IMR-90 (cell line): ENCODE data around the gene ARV1. TPM values are rescaled to one million over a fixed set of nuclear protein-coding genes. Genes with fewer than 3 reads are reported as not detected.

Experiments
- ATAC-seq: fragments of 200-7000 bp; cut with Tn5 transposase; 2 replicates; pipeline ENCODE4 v1.9.1; 2020; ENCODE audit warnings: low read depth, mild to moderate bottlenecking, moderate library complexity
- BruUV-seq: library from RNA; stranded (reverse); fragments of 400-500 nt; replicated peaks from 2 replicates; lab custom pipeline; 2021; lab: Mats Ljungman, UMichigan
- CTCF ChIA-PET: fragments of 300-600 bp; formaldehyde crosslinking; extraction: SDS; loops from one replicate; lab custom pipeline; 2021; ENCODE audit warnings: antibody characterized with exemption; lab: Yijun Ruan, JAX
- POLR2A ChIA-PET: fragments of 300-600 bp; sonication (Branson Sonifier 250); formaldehyde crosslinking; loops from one replicate; lab custom pipeline; 2022; ENCODE audit warnings: antibody characterized with exemption; ENCODE audit not compliant: unreplicated experiment; lab: Charles Lee
- DNase-seq: peaks from one replicate; pipeline ENCODE4 v3.0.0; 2013
- H2AFZ ChIP-seq: replicated peaks from 2 replicates; pipeline ENCODE3; 2013; ENCODE audit warnings: low read length, mild to moderate bottlenecking; ENCODE audit not compliant: poor library complexity
- H2AK5ac ChIP-seq: 2 replicates; pipeline ENCODE4 v1.6.1; 2013; ENCODE audit warnings: low read depth, low read length, inconsistent platforms
- H2AK9ac ChIP-seq: replicated peaks from 2 replicates; pipeline ENCODE3; 2013; ENCODE audit warnings: mild to moderate bottlenecking, low read depth, low read length, moderate library complexity; ENCODE audit not compliant: poor library complexity
- H2BK120ac ChIP-seq: 2 replicates; pipeline ENCODE4 v1.6.1; 2013; ENCODE audit warnings: low read depth, low read length, inconsistent platforms
- H2BK15ac ChIP-seq: 3 replicates; pipeline ENCODE4 v1.6.1; 2013; ENCODE audit warnings: low read depth, low read length, inconsistent platforms
- H2BK20ac ChIP-seq: 2 replicates; pipeline ENCODE4 v1.6.1; 2013; ENCODE audit warnings: low read depth, mild to moderate bottlenecking, inconsistent platforms, low read length, moderate library complexity
- H2BK5ac ChIP-seq: 2 replicates; pipeline ENCODE4 v1.6.1; 2013; ENCODE audit warnings: mild to moderate bottlenecking, low read depth, low read length, inconsistent platforms; ENCODE audit not compliant: poor library complexity, severe bottlenecking
- H3K14ac ChIP-seq: replicated peaks from 2 replicates; pipeline ENCODE4 v1.6.1; 2013; ENCODE audit warnings: low read depth, low read length, inconsistent platforms
- H3K18ac ChIP-seq: 2 replicates; pipeline ENCODE4 v1.6.1; 2013; ENCODE audit warnings: low read depth, low read length, control low read depth
- H3K23ac ChIP-seq: 2 replicates; pipeline ENCODE4 v1.6.1; 2013; ENCODE audit warnings: low read depth, low read length, inconsistent platforms
- H3K27ac ChIP-seq: 2 replicates; pipeline ENCODE4 v1.5.1; 2013; ENCODE audit warnings: mild to moderate bottlenecking, control low read depth, low read length; ENCODE audit not compliant: insufficient read depth
- H3K27me3 ChIP-seq: 2 replicates; pipeline ENCODE4 v1.6.1; 2013; ENCODE audit warnings: low read length; ENCODE audit not compliant: control insufficient read depth, insufficient read depth
- H3K36me3 ChIP-seq: 2 replicates; pipeline ENCODE4 v1.6.1; 2013; ENCODE audit warnings: low read length, mixed read lengths; ENCODE audit not compliant: control insufficient read depth, insufficient read depth
- H3K4ac ChIP-seq: 2 replicates; pipeline ENCODE4 v1.6.1; 2013; ENCODE audit warnings: low read depth, low read length, inconsistent platforms
- H3K4me1 ChIP-seq: 2 replicates; pipeline ENCODE4 v1.6.1; 2013; ENCODE audit warnings: low read length, mixed read lengths; ENCODE audit not compliant: control insufficient read depth, insufficient read depth
- H3K4me2 ChIP-seq: 2 replicates; pipeline ENCODE4 v1.6.1; 2013; ENCODE audit warnings: low read depth, mild to moderate bottlenecking, control low read depth, low read length, moderate library complexity
- H3K4me3 ChIP-seq: 2 replicates; pipeline ENCODE4 v1.5.1; 2013; ENCODE audit warnings: low read depth, mild to moderate bottlenecking, control low read depth, low read length, moderate library complexity; ENCODE audit not compliant: insufficient read depth
- H3K56ac ChIP-seq: 2 replicates; pipeline ENCODE4 v1.6.1; 2013; ENCODE audit warnings: low read length, inconsistent platforms; ENCODE audit not compliant: insufficient read depth; ENCODE audit errors: extremely low read depth
- H3K79me1 ChIP-seq, 2 experiments: 2 replicates each; pipeline ENCODE4 v1.6.1; 2013; ENCODE audit warnings: low read length in 2 of 2, inconsistent platforms in 1 of 2, low read depth in 1 of 2
- H3K9ac ChIP-seq: 2 replicates; pipeline ENCODE4 v1.6.1; 2013; ENCODE audit warnings: low read depth, low read length, control low read depth
- H3K9me1 ChIP-seq: 2 replicates; pipeline ENCODE4 v1.6.1; 2013; ENCODE audit warnings: low read length, inconsistent platforms; ENCODE audit not compliant: insufficient read depth
- H3K9me3 ChIP-seq: 2 replicates; pipeline ENCODE4 v1.6.1; 2013; ENCODE audit warnings: low read length; ENCODE audit not compliant: control insufficient read depth, insufficient read depth
- H4K20me1 ChIP-seq: 2 replicates; pipeline ENCODE4 v1.6.1; 2013; ENCODE audit warnings: low read length, inconsistent platforms; ENCODE audit not compliant: insufficient read depth
- H4K5ac ChIP-seq: 2 replicates; pipeline ENCODE4 v1.6.1; 2013; ENCODE audit warnings: mild to moderate bottlenecking, low read depth, low read length, control low read depth
- H4K8ac ChIP-seq, 2 experiments: 2 replicates each; pipeline ENCODE4 v1.6.1; 2013; ENCODE audit warnings: low read depth in 2 of 2, low read length in 2 of 2, control low read depth in 1 of 2, inconsistent platforms in 1 of 2
- H4K91ac ChIP-seq: 2 replicates; pipeline ENCODE4 v1.6.1; 2013; ENCODE audit warnings: low read depth, low read length, inconsistent platforms; ENCODE audit not compliant: insufficient read depth
- CEBPB ChIP-seq: IDR thresholded peaks from 2 replicates; pipeline ENCODE4 v1.6.1; 2012; ENCODE audit warnings: low read depth, low read length, improper control_type of control experiment
- FOS ChIP-seq: fragments of 150-350 bp; IDR thresholded peaks from 2 replicates; pipeline ENCODE4 v1.6.1; 2016; ENCODE audit warnings: low read depth, low read length
- MAFK ChIP-seq: IDR thresholded peaks from 2 replicates; pipeline ENCODE4 v1.6.1; 2012; ENCODE audit warnings: low read depth, low read length, improper control_type of control experiment
- MXI1 ChIP-seq: IDR thresholded peaks from 2 replicates; pipeline ENCODE4 v1.6.1; 2012; ENCODE audit warnings: low read depth, mild to moderate bottlenecking, low read length, moderate library complexity, borderline replicate concordance
- SMC3 ChIP-seq: fragments of 150-350 bp; IDR thresholded peaks from 2 replicates; pipeline ENCODE4 v1.6.1; 2016; ENCODE audit warnings: low read depth, mild to moderate bottlenecking, antibody characterized with exemption, low read length, moderate library complexity
- WGBS, 2 experiments: methylation state at CpG; one replicate each; pipeline versions ENCODE4 v1.1.5 to v1.1.7; 2013; ENCODE audit warnings: missing lambda C conversion rate in 2 of 2; ENCODE audit not compliant: insufficient read length in 1 of 2; ENCODE audit errors: extremely low coverage in 2 of 2; 5-methylcytosine and 5-hydroxymethylcytosine counted together
- dilution Hi-C: fragments of 300-500 bp; cut with HindIII; formaldehyde crosslinking; loops from one replicate; pipeline ENCODE4 v1.14.3; 2018; ENCODE audit warnings: low sequenced_read_pairs; ENCODE audit not compliant: unreplicated experiment
- in situ Hi-C: fragments of 300-500 bp; cut with MboI; formaldehyde crosslinking; loops from 3 replicates; pipeline ENCODE4 v1.14.3; 2019; ENCODE audit warnings: low sequenced_read_pairs, inconsistent platforms, mixed read lengths
- intact Hi-C: fragments of 100-400 bp; cut with micrococcal nuclease; formaldehyde crosslinking; loops from 2 replicates; pipeline ENCODE4 v1.10.0; 2022
- polyA plus RNA-seq, 3 experiments: library from polyadenylated mRNA; depleted of rRNA; stranded (reverse); fragments of >200 nt; gene quantifications; 2 replicates each; pipeline ENCODE4 v1.2.3, GENCODE V29; 2012; ENCODE audit warnings: low replicate concordance in 1 of 3
- total RNA-seq: library from RNA; depleted of rRNA; stranded (reverse); fragments of >200 nt; gene quantifications from 2 replicates; pipeline ENCODE4 v1.2.3, GENCODE V29; 2012
- TF ChIP-seq, protein P1 (sequence below): fragments of 150-350 bp; IDR thresholded peaks from 2 replicates; pipeline ENCODE4 v1.6.1; 2016; ENCODE audit warnings: low read depth, mild to moderate bottlenecking, low read length, moderate library complexity, borderline replicate concordance
- TF ChIP-seq, protein P2 (sequence below): fragments of 150-350 bp; IDR thresholded peaks from 2 replicates; pipeline ENCODE4 v1.6.1; 2017; ENCODE audit warnings: mild to moderate bottlenecking, antibody characterized with exemption, low read length, low read depth

Gene ARV1
- total and polyA plus RNA-seq, 2 of the 4 experiments (the other 2 are of a cell fraction): 19.0 to 22.9 TPM

DNA sequence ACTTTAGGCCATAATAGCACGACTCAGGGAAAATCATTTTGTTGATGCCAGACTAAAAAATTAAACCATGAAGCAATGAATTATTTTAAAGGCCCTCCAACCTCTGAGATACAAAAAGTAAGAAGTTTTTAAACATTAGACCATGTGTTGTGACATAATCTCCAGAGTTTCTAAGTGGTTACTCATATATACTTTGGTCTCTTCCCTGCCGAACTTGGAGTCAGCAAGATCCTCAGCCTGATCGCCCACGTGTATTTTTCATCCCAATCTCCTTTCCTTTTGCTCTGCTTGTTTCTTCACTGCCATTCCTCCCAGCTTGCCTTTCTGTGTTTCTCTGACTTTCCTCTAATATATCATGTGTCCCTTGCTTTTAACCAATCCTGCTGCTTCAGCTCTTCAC, 3.8 kb downstream of the ARV1 start:
- H2AFZ ChIP-seq: no peak overlapping the region
- no peak overlapping the region for H4K5ac ChIP-seq
- 0 out of 2 replicates have a peak, but pooled peaks cover 5% of the 10 kb centered on the region for H3K9me1 ChIP-seq
- no peak overlapping the region; the same call in 1 of the 2 replicates for H3K9ac ChIP-seq
- peak overlapping the region; percentile 62 for H3K27ac ChIP-seq
- H4K8ac ChIP-seq: peak overlapping the region in 1 of 2 experiments; percentile 13; a peak in 1 of 4 replicates
- ChIA-PET CTCF (no interaction called here), POLR2A (interaction anchor here (0.5 kb wide), 1 partner anchor 11 kb away, joined by 4 read pairs; no protein-coding TSS in a partner anchor)
- no peak overlapping the region for H2BK15ac ChIP-seq
- H3K18ac ChIP-seq: no peak overlapping the region; the same call in 1 of the 2 replicates
- H2BK120ac ChIP-seq: no peak overlapping the region
- H3K4me3 ChIP-seq: no peak overlapping the region
- H3K4me2 ChIP-seq: peak overlapping the region; percentile 65
- no peaks in the 10 kb centered on the region for H4K20me1 ChIP-seq
- dilution Hi-C loops (no loop called here), in situ Hi-C loops (no loop called here), intact Hi-C loops (no loop called here)
- H3K23ac ChIP-seq: no peak overlapping the region
- BruUV-seq: no TSS peak
- H2AK9ac ChIP-seq: no peak overlapping the region
- no peak overlapping the region for H3K56ac ChIP-seq
- DNase-seq (peak; percentile 94), ATAC-seq (peak; percentile 8)
- no peak overlapping the region for H2BK20ac ChIP-seq
- no peak overlapping the region for H4K91ac ChIP-seq
- H3K27me3 ChIP-seq: no peaks in the 10 kb centered on the region
- peak overlapping the region; percentile 28 for H2BK5ac ChIP-seq
- H3K4ac ChIP-seq: no peak overlapping the region
- peak; percentile 43; the same call in 1 of the 2 replicates for TF ChIP-seq FOS
- TF ChIP-seq MAFK: peak; percentile 68
- TF ChIP-seq, protein P1, sequence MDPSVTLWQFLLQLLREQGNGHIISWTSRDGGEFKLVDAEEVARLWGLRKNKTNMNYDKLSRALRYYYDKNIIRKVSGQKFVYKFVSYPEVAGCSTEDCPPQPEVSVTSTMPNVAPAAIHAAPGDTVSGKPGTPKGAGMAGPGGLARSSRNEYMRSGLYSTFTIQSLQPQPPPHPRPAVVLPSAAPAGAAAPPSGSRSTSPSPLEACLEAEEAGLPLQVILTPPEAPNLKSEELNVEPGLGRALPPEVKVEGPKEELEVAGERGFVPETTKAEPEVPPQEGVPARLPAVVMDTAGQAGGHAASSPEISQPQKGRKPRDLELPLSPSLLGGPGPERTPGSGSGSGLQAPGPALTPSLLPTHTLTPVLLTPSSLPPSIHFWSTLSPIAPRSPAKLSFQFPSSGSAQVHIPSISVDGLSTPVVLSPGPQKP: no peak
- peak; percentile 85 for TF ChIP-seq CEBPB
- no peak for TF ChIP-seq SMC3
- peak; percentile 71; the same call in 1 of the 2 replicates for TF ChIP-seq MXI1
- TF ChIP-seq, protein P2, sequence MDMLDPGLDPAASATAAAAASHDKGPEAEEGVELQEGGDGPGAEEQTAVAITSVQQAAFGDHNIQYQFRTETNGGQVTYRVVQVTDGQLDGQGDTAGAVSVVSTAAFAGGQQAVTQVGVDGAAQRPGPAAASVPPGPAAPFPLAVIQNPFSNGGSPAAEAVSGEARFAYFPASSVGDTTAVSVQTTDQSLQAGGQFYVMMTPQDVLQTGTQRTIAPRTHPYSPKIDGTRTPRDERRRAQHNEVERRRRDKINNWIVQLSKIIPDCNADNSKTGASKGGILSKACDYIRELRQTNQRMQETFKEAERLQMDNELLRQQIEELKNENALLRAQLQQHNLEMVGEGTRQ: 0 out of 2 replicates have a peak, but pooled peaks have one; percentile 44
- H3K9me3 ChIP-seq: no peaks in the 10 kb centered on the region
- peaks cover 6% of the 10 kb centered on the region for H3K4me1 ChIP-seq
- no peak overlapping the region for H3K14ac ChIP-seq
- H3K79me1 ChIP-seq: peaks cover 38 to 49% of the 10 kb centered on the region in 2 experiments
- peaks cover 3% of the 10 kb centered on the region for H3K36me3 ChIP-seq
- H2AK5ac ChIP-seq: no peak overlapping the region
- no CpG with 5 or more reads among the region's 4 CpGs for WGBS, 2 experiments
